Activated naive CD8-positive, alpha-beta T cell treated with anti-CD3 and anti-CD28 coated beads for 36 hours (primary cell): Measurements from ENCODE around the gene NXPH2. TPM values are rescaled to one million over a fixed set of nuclear protein-coding genes. Genes with fewer than 3 reads are reported as not detected.

Experiments used
- DNase-seq: peaks from one replicate; pipeline ENCODE4 v3.0.0; 2021
- H3K27ac Mint-ChIP-seq: one replicate; pipeline ENCODE4 v1.8.0; 2022; ENCODE audit warnings: mild to moderate bottlenecking, moderate library complexity, mixed read lengths
- H3K27me3 Mint-ChIP-seq: one replicate; pipeline ENCODE4 v1.8.0; 2022; ENCODE audit warnings: mild to moderate bottlenecking, mixed read lengths
- H3K36me3 Mint-ChIP-seq: one replicate; pipeline ENCODE4 v1.8.0; 2021; ENCODE audit warnings: mild to moderate bottlenecking, mixed read lengths
- H3K4me1 Mint-ChIP-seq: one replicate; pipeline ENCODE4 v1.8.0; 2021; ENCODE audit warnings: mixed read lengths
- H3K4me3 Mint-ChIP-seq: one replicate; pipeline ENCODE4 v1.8.0; 2022; ENCODE audit warnings: mild to moderate bottlenecking, moderate library complexity, mixed read lengths
- H3K9me3 Mint-ChIP-seq: one replicate; pipeline ENCODE4 v1.8.0; 2022; ENCODE audit warnings: mixed read lengths
- total RNA-seq, 2 experiments: library from RNA; stranded (reverse); gene quantifications; one replicate each; pipeline ENCODE4 v1.2.3, GENCODE V29; 2021

The NXPH2 gene
- total RNA-seq, 2 experiments from 2014 or later, result not detected

DNA sequence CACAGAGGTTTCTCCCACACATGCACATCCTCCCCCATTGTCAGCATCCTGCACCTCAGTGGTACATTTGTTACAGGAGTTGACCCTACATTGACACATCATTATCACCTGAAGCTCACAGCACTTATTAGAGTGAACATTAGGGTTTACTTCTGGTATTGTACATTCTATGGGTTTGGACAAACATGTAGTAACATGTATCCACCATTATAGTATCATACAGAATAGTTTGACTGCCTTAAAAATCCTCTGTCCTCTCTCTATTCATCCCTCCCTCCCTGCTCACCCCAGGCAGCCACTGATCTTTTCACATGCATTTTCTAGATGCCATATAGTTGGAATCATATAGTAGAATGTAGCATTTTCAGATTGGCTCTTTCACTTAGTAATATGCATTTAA is 53.5 kb downstream of the NXPH2 start:
- Mint-ChIP-seq H3K36me3 (no peaks in the 10 kb centered on the region), H3K27ac (no peak overlapping the region), H3K4me1 (no peaks in the 10 kb centered on the region), H3K4me3 (no peak overlapping the region), H3K9me3 (no peaks in the 10 kb centered on the region), H3K27me3 (peaks cover 3% of the 10 kb centered on the region)
- DNase-seq, result no peak

- H3K27me3 Mint-ChIP-seq, result peaks cover 3% of the 10 kb centered on the region
- no peaks in the 10 kb centered on the region for H3K4me1 Mint-ChIP-seq
- H3K4me3 Mint-ChIP-seq, result no peak overlapping the region
- H3K36me3 Mint-ChIP-seq, result no peaks in the 10 kb centered on the region
- no peak overlapping the region for H3K27ac Mint-ChIP-seq
- H3K9me3 Mint-ChIP-seq, result no peaks in the 10 kb centered on the region
- DNase-seq, result no peak
Observed at GRCh38 chr2:138724729-138725459, 55.3 kb downstream of the NXPH2 start.

DNA sequence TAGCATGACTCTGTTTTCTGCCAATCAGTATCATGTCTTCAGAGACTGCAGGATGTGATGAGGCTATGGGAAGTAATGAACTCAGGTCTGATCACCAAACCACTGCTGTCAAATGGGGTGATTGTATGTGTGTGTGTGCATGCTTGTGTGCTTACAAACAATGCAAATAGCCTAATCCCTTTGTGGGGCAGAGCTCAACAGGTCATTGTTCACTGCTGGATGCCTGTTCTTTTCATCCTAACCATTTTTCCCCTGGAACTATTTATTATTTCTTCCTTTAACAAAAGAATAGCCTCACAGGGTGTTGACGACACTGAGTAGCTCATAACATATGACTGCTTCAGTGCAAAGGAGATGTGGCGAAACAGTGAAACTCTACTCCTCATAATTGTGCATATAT is 55.9 kb downstream of the NXPH2 start:
- H3K4me1 Mint-ChIP-seq, result no peaks in the 10 kb centered on the region
- peaks cover 3% of the 10 kb centered on the region for H3K27me3 Mint-ChIP-seq
- no peak overlapping the region for H3K4me3 Mint-ChIP-seq
- no peaks in the 10 kb centered on the region for H3K9me3 Mint-ChIP-seq
- no peaks in the 10 kb centered on the region for H3K36me3 Mint-ChIP-seq
- H3K27ac Mint-ChIP-seq, result no peak overlapping the region
- DNase-seq, result no peak

- Mint-ChIP-seq H3K9me3 (no peaks in the 10 kb centered on the region), H3K4me3 (no peak overlapping the region), H3K27ac (no peak overlapping the region), H3K27me3 (peaks cover 3% of the 10 kb centered on the region), H3K4me1 (no peaks in the 10 kb centered on the region), H3K36me3 (no peaks in the 10 kb centered on the region)
- no peak for DNase-seq
Observed at GRCh38 chr2:138723196-138723987, 56.8 kb downstream of the NXPH2 start.

GRCh38 chr2:138722316-138722715 is 57.9 kb downstream of the NXPH2 start:
- no peaks in the 10 kb centered on the region for H3K9me3 Mint-ChIP-seq
- no peaks in the 10 kb centered on the region for H3K36me3 Mint-ChIP-seq
- no peak for DNase-seq
- H3K27me3 Mint-ChIP-seq, result peaks cover 3% of the 10 kb centered on the region
- no peak overlapping the region for H3K27ac Mint-ChIP-seq
- H3K4me1 Mint-ChIP-seq, result no peaks in the 10 kb centered on the region
- no peak overlapping the region for H3K4me3 Mint-ChIP-seq

DNA sequence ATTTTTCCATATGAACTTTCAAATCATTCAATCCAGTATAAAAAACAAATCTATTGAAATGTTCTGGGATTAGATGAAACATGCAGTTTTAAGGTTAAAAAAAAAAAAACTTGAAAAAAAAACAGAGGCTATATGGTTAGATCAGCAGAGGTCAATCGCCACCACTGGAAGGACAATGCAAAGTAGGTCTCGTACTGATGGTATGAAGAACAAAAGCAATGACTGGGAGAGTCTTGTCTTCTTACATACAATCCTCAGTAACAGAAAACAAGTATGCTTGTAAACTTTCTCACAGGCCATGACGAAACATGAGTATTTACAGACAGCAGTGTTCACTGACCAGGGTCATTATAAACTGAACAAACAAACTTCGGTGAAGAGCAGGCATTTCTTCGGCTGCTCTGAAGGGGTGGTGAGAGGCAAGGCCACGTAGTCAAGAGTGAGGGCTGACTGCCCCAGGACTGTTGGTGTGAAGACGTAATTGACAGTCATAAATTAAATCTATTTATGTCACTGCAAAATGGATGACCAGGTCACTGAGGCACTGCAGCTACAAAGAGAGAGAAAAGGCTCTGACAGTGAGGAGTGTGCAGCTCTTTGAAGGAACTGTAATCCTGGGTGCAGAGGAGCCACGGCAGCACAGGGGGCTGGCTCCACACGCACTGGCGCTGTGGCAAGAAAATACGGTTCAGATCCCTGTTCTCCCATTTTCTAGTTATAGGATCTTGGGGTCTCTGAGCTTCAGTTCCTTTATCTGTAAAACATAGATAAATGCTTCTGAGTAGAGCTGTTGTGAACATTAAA is 60.0 kb downstream of the NXPH2 start:
- Mint-ChIP-seq H3K4me3 (no peak overlapping the region), H3K27me3 (no peaks in the 10 kb centered on the region), H3K36me3 (no peaks in the 10 kb centered on the region), H3K4me1 (no peaks in the 10 kb centered on the region), H3K9me3 (no peaks in the 10 kb centered on the region), H3K27ac (no peak overlapping the region)
- DNase-seq, result no peak

GRCh38 chr2:138718405-138718804 is 61.8 kb downstream of the NXPH2 start:
- no peaks in the 10 kb centered on the region for H3K27me3 Mint-ChIP-seq
- H3K4me1 Mint-ChIP-seq, result no peaks in the 10 kb centered on the region
- no peaks in the 10 kb centered on the region for H3K9me3 Mint-ChIP-seq
- DNase-seq, result no peak
- no peak overlapping the region for H3K4me3 Mint-ChIP-seq
- H3K27ac Mint-ChIP-seq, result no peak overlapping the region
- no peaks in the 10 kb centered on the region for H3K36me3 Mint-ChIP-seq

GRCh38 chr2:138716183-138716582 is 64.0 kb downstream of the NXPH2 start:
- Mint-ChIP-seq H3K27ac (no peak overlapping the region), H3K4me1 (no peaks in the 10 kb centered on the region), H3K4me3 (no peak overlapping the region), H3K9me3 (no peaks in the 10 kb centered on the region), H3K27me3 (no peaks in the 10 kb centered on the region), H3K36me3 (no peaks in the 10 kb centered on the region)
- DNase-seq, result no peak

GRCh38 chr2:138713504-138713903 is 66.7 kb downstream of the NXPH2 start:
- H3K9me3 Mint-ChIP-seq, result no peaks in the 10 kb centered on the region
- H3K36me3 Mint-ChIP-seq, result no peaks in the 10 kb centered on the region
- no peaks in the 10 kb centered on the region for H3K4me1 Mint-ChIP-seq
- H3K4me3 Mint-ChIP-seq, result no peak overlapping the region
- H3K27me3 Mint-ChIP-seq, result no peaks in the 10 kb centered on the region
- H3K27ac Mint-ChIP-seq, result no peak overlapping the region
- DNase-seq, result no peak

- H3K27me3 Mint-ChIP-seq, result no peaks in the 10 kb centered on the region
- H3K27ac Mint-ChIP-seq, result no peak overlapping the region
- no peaks in the 10 kb centered on the region for H3K36me3 Mint-ChIP-seq
- no peaks in the 10 kb centered on the region for H3K4me1 Mint-ChIP-seq
- H3K9me3 Mint-ChIP-seq, result no peaks in the 10 kb centered on the region
- H3K4me3 Mint-ChIP-seq, result no peak overlapping the region
- DNase-seq, result no peak
Observed at GRCh38 chr2:138713069-138713496, 67.1 kb downstream of the NXPH2 start.

- Mint-ChIP-seq H3K36me3 (no peaks in the 10 kb centered on the region), H3K4me1 (no peaks in the 10 kb centered on the region), H3K27me3 (no peaks in the 10 kb centered on the region), H3K9me3 (no peaks in the 10 kb centered on the region), H3K27ac (no peak overlapping the region), H3K4me3 (no peak overlapping the region)
- DNase-seq, result no peak
Observed at GRCh38 chr2:138712212-138712979, 67.8 kb downstream of the NXPH2 start.

DNA sequence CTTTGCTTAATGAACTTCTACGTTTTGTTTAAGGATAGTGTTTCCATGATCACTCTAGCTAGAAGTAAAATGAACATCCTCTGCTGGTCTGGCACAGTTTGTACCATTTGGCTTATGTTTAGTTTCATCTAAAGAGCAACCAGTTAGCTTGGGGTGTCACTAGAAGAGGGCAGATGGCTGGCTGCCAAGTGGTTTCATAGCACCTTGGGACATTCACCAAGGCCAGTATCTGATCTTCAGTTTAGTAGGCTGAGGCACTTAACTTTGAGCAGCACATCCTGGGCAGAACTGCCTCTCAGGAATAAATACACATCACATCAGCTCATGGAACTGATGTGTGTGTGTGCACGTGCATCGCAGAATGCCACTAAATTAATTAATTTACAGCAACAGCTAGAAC is 68.4 kb downstream of the NXPH2 start:
- H3K9me3 Mint-ChIP-seq, result no peaks in the 10 kb centered on the region
- H3K4me3 Mint-ChIP-seq, result no peak overlapping the region
- no peak for DNase-seq
- no peaks in the 10 kb centered on the region for H3K4me1 Mint-ChIP-seq
- no peaks in the 10 kb centered on the region for H3K27me3 Mint-ChIP-seq
- no peaks in the 10 kb centered on the region for H3K36me3 Mint-ChIP-seq
- no peak overlapping the region for H3K27ac Mint-ChIP-seq

DNA sequence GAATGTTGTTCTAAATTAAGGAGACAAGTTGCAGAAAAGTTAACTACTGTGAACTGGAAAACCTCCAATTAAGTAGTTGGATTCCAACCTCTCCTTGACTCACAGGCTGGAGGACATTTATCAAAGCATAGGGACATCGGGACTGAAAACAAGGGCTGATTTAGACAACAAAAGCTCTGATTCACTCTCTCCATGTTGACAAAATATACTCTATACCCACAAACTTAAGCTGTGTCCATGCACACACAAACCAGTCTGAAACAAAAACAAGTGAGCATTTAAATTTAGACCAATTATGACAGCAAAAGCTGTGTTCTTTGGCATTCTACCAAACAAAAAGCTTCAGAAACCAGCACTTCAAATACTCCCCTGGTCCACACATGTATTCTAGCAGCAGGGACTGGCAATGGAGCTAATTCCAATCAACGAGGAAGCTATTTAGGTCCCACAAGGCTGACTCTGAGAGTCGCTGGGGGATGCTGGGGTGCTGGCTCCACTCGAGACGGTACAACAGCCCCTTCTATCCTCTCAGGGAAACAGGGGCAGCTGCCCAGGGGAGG is 71.4 kb downstream of the NXPH2 start:
- no peak for DNase-seq
- no peak overlapping the region for H3K27ac Mint-ChIP-seq
- no peaks in the 10 kb centered on the region for H3K9me3 Mint-ChIP-seq
- H3K27me3 Mint-ChIP-seq, result no peaks in the 10 kb centered on the region
- H3K36me3 Mint-ChIP-seq, result no peaks in the 10 kb centered on the region
- no peak overlapping the region for H3K4me3 Mint-ChIP-seq
- H3K4me1 Mint-ChIP-seq, result no peaks in the 10 kb centered on the region

- Mint-ChIP-seq H3K4me1 (no peaks in the 10 kb centered on the region), H3K4me3 (no peak overlapping the region), H3K9me3 (no peaks in the 10 kb centered on the region), H3K36me3 (no peaks in the 10 kb centered on the region), H3K27me3 (no peaks in the 10 kb centered on the region), H3K27ac (no peak overlapping the region)
- DNase-seq, result no peak
Observed at GRCh38 chr2:138707392-138708074, 72.7 kb downstream of the NXPH2 start.
